ENCODE data around the gene DNAJA2.

Gene DNAJA2

GRCh38 chr16:46928811-46929210 lies 44.7 kb downstream of the DNAJA2 start:
- DNase-seq (ENCODE audit: low read depth), result no peak
- no peak for TF ChIP-seq CTCF (IDR thresholded peaks at IDR 0.05; ENCODE audit: insufficient read depth, low read depth, low read length, missing control alignments)
- no peak overlapping the region for H3K4me3 ChIP-seq (ENCODE audit: low read length)

DNA sequence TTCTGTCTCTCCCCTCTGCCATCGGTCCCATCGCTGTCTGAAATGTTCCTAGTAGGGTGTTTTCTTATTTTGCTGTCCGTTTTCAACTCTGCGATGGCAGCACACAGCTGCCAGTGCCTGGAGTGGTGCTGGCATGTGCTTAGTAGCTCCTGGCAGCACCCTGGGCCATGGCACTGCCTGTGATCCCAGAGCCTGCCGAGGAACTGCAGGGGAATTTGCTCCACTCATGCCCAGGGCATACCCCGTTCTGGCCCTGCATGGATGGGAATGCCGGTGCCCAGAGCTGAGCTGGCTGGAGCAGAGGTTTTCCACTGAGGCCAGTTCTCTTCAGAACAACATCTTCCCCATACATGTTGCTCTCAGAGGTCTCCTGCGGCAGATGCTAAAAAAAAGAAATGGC lies 46.2 kb downstream of the DNAJA2 start:
- DNase-seq (ENCODE audit: low read depth), result no peak
- no peak for TF ChIP-seq CTCF (IDR thresholded peaks at IDR 0.05; ENCODE audit: insufficient read depth, low read depth, low read length, missing control alignments)
- no peak overlapping the region for H3K4me3 ChIP-seq (ENCODE audit: low read length)

- no peak for TF ChIP-seq CTCF (IDR thresholded peaks at IDR 0.05; ENCODE audit: insufficient read depth, low read depth, low read length, missing control alignments)
- no peak for DNase-seq (ENCODE audit: low read depth)
- no peak overlapping the region for H3K4me3 ChIP-seq (ENCODE audit: low read length)
Measured at GRCh38 chr16:46926470-46927225, 46.8 kb downstream of the DNAJA2 start.

GRCh38 chr16:46924402-46924801 lies 49.1 kb downstream of the DNAJA2 start:
- DNase-seq (ENCODE audit: low read depth), result no peak
- TF ChIP-seq CTCF (IDR thresholded peaks at IDR 0.05; ENCODE audit: insufficient read depth, low read depth, low read length, missing control alignments), result no peak
- H3K4me3 ChIP-seq (ENCODE audit: low read length), result no peak overlapping the region

DNA sequence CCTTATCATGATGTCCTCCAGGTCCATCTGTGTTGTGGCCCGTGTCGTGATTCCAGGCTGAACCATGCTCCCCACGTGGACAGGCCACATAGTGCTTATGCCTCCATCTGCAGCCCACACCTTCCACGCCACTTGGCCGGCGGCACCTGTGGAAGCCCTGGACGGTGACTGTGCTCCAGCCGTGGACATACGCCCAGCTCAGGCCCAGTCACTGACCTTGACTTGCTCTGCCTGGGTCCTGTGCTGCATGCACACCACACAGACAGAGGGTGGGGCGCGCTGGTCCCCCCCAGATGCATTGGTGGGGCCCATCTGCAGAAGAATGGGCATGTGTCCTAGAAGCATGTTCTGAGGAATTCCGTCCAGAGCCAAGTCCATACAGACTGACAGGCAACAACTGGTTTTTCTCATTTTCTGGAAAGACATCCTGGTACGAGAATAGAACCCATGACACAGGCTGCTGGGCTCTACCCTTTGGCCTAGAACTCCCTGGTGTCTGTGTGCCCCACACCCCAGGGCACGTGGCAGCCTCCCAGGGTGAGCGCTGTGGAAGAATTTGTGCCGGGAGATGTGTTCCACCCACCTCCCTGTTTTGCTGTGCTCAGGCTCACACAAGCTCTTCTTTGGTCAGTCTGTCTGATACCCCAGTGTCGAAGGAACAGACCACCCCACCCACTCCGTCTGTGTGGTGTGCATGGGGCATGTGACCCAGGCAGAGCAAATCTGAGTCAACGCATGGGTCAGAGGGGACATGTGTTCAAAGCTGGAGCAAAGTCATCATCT lies 49.8 kb downstream of the DNAJA2 start:
- no peak overlapping the region for H3K4me3 ChIP-seq (ENCODE audit: low read length)
- no peak for DNase-seq (ENCODE audit: low read depth)
- TF ChIP-seq CTCF (IDR thresholded peaks at IDR 0.05; ENCODE audit: insufficient read depth, low read depth, low read length, missing control alignments), result no peak

- no peak overlapping the region for H3K4me3 ChIP-seq (ENCODE audit: low read length)
- TF ChIP-seq CTCF (IDR thresholded peaks at IDR 0.05; ENCODE audit: insufficient read depth, low read depth, low read length, missing control alignments), result no peak
- DNase-seq (ENCODE audit: low read depth), result no peak
Measured at GRCh38 chr16:46922239-46922638, 51.2 kb downstream of the DNAJA2 start.
